ENCODE data around the gene STAU1.

STAU1 gene

DNA sequence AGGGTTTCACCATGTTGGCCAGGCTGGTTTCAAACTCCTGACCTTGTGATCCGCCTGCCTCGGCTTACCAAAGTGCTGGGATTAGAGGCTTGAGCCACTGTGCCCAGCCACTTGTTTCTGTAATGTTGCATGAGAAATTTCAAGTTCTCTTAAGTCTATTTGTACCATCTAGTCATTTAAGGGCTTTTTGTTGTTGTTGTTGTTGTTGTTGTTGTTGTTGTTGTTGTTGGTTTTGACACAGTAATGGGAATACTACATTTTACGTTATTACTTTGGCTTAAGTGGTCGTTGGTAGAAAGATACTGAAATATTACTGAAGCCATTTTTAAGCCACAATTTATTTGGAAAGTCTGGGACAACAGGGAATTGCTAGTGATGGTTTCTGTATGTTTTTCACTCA, 90.0 kb downstream of the STAU1 start:
- TF ChIP-seq CTCF (IDR thresholded peaks at IDR 0.05; ENCODE audit: insufficient read depth, low read length) = no peak
- no peak for TF ChIP-seq POLR2AphosphoS5 (IDR thresholded peaks at IDR 0.05; ENCODE audit: low read depth)
- no peak for TF ChIP-seq SPI1 (IDR thresholded peaks at IDR 0.05; ENCODE audit: borderline replicate concordance, low read depth)
- no peak for TF ChIP-seq GABPA (IDR thresholded peaks at IDR 0.05; ENCODE audit: low read depth)
- TF ChIP-seq REST (IDR thresholded peaks at IDR 0.05; ENCODE audit: insufficient replicate concordance, low read depth) = no peak
- no peaks in the 10 kb centered on the region for H3K27me3 ChIP-seq (ENCODE audit: insufficient read depth, poor library complexity, severe bottlenecking)
- no peak for DNase-seq (ENCODE audit: low read depth in 1 of 2, low spot score in 1 of 2)
- H3K27ac ChIP-seq (replicated peaks) = no peak overlapping the region
- H3K4me3 ChIP-seq (replicated peaks; ENCODE audit: insufficient read depth, low read length) = no peak overlapping the region

- H3K27me3 ChIP-seq (ENCODE audit: insufficient read depth, poor library complexity, severe bottlenecking) = no peaks in the 10 kb centered on the region
- no peak for DNase-seq (ENCODE audit: low read depth in 1 of 2, low spot score in 1 of 2)
- H3K27ac ChIP-seq (replicated peaks) = no peak overlapping the region
- TF ChIP-seq POLR2AphosphoS5 (IDR thresholded peaks at IDR 0.05; ENCODE audit: low read depth) (no peak), SPI1 (IDR thresholded peaks at IDR 0.05; ENCODE audit: borderline replicate concordance, low read depth) (no peak), CTCF (IDR thresholded peaks at IDR 0.05; ENCODE audit: insufficient read depth, low read length) (no peak), REST (IDR thresholded peaks at IDR 0.05; ENCODE audit: insufficient replicate concordance, low read depth) (no peak), GABPA (IDR thresholded peaks at IDR 0.05; ENCODE audit: low read depth) (no peak)
- no peak overlapping the region for H3K4me3 ChIP-seq (replicated peaks; ENCODE audit: insufficient read depth, low read length)
Measured at GRCh38 chr20:49097159-49097558, 91.0 kb downstream of the STAU1 start.

DNA sequence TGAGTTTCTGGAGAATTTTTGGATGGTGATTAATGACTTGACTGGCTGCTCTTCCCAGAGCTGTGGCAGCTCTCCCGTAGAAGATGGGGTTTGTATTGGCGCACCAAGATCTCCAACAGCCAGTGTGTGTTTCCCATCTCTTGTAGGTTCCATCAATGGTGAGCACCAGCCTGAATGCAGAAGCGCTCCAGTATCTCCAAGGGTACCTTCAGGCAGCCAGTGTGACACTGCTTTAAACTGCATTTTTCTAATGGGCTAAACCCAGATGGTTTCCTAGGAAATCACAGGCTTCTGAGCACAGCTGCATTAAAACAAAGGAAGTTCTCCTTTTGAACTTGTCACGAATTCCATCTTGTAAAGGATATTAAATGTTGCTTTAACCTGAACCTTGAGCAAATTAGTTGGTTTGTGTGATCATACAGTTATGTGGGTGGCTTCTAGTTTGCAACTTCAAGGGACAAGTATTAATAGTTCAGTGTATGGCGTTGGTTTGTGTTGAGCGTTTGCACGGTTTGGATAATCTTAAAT, 91.9 kb downstream of the STAU1 start:
- H3K27me3 ChIP-seq (ENCODE audit: insufficient read depth, poor library complexity, severe bottlenecking) = no peaks in the 10 kb centered on the region
- TF ChIP-seq CTCF (IDR thresholded peaks at IDR 0.05; ENCODE audit: insufficient read depth, low read length) (no peak), REST (IDR thresholded peaks at IDR 0.05; ENCODE audit: insufficient replicate concordance, low read depth) (no peak), GABPA (IDR thresholded peaks at IDR 0.05; ENCODE audit: low read depth) (no peak), POLR2AphosphoS5 (IDR thresholded peaks at IDR 0.05; ENCODE audit: low read depth) (no peak), SPI1 (IDR thresholded peaks at IDR 0.05; ENCODE audit: borderline replicate concordance, low read depth) (no peak)
- H3K27ac ChIP-seq (replicated peaks) = no peak overlapping the region
- no peak overlapping the region for H3K4me3 ChIP-seq (replicated peaks; ENCODE audit: insufficient read depth, low read length)
- no peak for DNase-seq (ENCODE audit: low read depth in 1 of 2, low spot score in 1 of 2)

Data from HL-60 (cell line).